ENCODE data around the gene SFXN5.

SFXN5 gene

GRCh38 chr2:72893594-72894319 lies 177.8 kb downstream of the SFXN5 start:
- no peak for DNase-seq (ENCODE audit: low spot score)
- Histone ChIP-seq H3K27ac (no peak overlapping the region), H3K4me3 (no peak overlapping the region)
- peak; percentile 55 for TF ChIP-seq CTCF (IDR thresholded peaks at IDR 0.05)

- no peak for DNase-seq (ENCODE audit: low spot score)
- no peak overlapping the region for H3K4me3 ChIP-seq
- no peak overlapping the region for H3K27ac ChIP-seq
- TF ChIP-seq CTCF (IDR thresholded peaks at IDR 0.05), result peak; percentile 60
These were observed 178.9 kb downstream of the SFXN5 start for GRCh38 chr2:72892506-72893173.
